Lung (tissue), 12 donors: ENCODE results near the gene ZNF784. TPM values are rescaled to one million over a fixed set of nuclear protein-coding genes. Genes with fewer than 3 reads are reported as not detected.
A peak's percentile ranks its signal among the peaks of the same experiment; 100 is the strongest.

Source experiments
- ATAC-seq: fragments of 200-7000 bp; cut with Tn5 transposase; one replicate; pipeline ENCODE4 v1.9.1; 2020; ENCODE audit warnings: moderate number of reproducible peaks; ENCODE audit not compliant: insufficient read depth, low FRiP score
- DNase-seq, 3 donors: peaks; one replicate each; pipeline ENCODE4 v3.0.0-alpha.2; 2013 to 2017
- H3K27ac ChIP-seq, 2 donors: one replicate each; pipeline ENCODE4 v1.5.1; 2013; ENCODE audit warnings: mild to moderate bottlenecking in 2 of 2, moderate library complexity in 2 of 2, control low read depth in 1 of 2, inconsistent platforms in 1 of 2, low read depth in 1 of 2, low read length in 1 of 2
- H3K27me3 ChIP-seq, 3 donors: one replicate each; pipeline ENCODE4 v1.5.1; 2013; ENCODE audit warnings: low read length in 2 of 3; ENCODE audit not compliant: control insufficient read depth in 3 of 3, insufficient read depth in 3 of 3
- H3K36me3 ChIP-seq, 4 donors: one replicate each; pipeline ENCODE4 v1.5.1; 2013; ENCODE audit warnings: low read length in 4 of 4, mild to moderate bottlenecking in 1 of 4, moderate library complexity in 1 of 4; ENCODE audit not compliant: control insufficient read depth in 4 of 4, insufficient read depth in 4 of 4
- H3K4me1 ChIP-seq, 5 donors: one replicate each; pipeline ENCODE4 v1.5.1; 2013; ENCODE audit warnings: low read length in 5 of 5, mild to moderate bottlenecking in 2 of 5, moderate library complexity in 1 of 5; ENCODE audit not compliant: control insufficient read depth in 5 of 5, insufficient read depth in 5 of 5
- H3K4me3 ChIP-seq: one replicate; pipeline ENCODE4 v1.5.1; 2013; ENCODE audit warnings: mild to moderate bottlenecking, control low read depth, moderate library complexity
- H3K9ac ChIP-seq, 2 donors: one replicate each; pipeline ENCODE4 v1.5.1; 2013; ENCODE audit warnings: low read length in 2 of 2, control low read depth in 1 of 2; ENCODE audit not compliant: insufficient read depth in 1 of 2
- H3K9me3 ChIP-seq, 4 donors: one replicate each; pipeline ENCODE4 v1.5.1; 2013; ENCODE audit warnings: low read length in 3 of 4, mild to moderate bottlenecking in 1 of 4, moderate library complexity in 1 of 4; ENCODE audit not compliant: control insufficient read depth in 4 of 4, insufficient read depth in 3 of 4
- WGBS, 2 donors: extraction: QIAGEN DNeasy Blood & Tissue Kit; methylation state at CpG; one replicate each; pipeline ENCODE4 v1.1.7; 2013; 5-methylcytosine and 5-hydroxymethylcytosine counted together
- polyA plus RNA-seq, 2 donors: library from polyadenylated mRNA; stranded (reverse); fragments of 200-250 nt; gene quantifications; one replicate each; pipeline ENCODE4 v1.2.1, GENCODE V29; 2013
- total RNA-seq, 2 donors: library from RNA; depleted of rRNA in 1 of 2; stranded (reverse); fragments of >200 nt in 1 of 2; gene quantifications; one replicate each; pipeline ENCODE4 v1.2.1, GENCODE V29; 2014 to 2021
- TF ChIP-seq, protein P1 (sequence below): IDR thresholded peaks from 2 replicates; pipeline ENCODE4 v1.5.1; 2012; ENCODE audit warnings: mild to moderate bottlenecking; ENCODE audit errors: control extremely low read depth, extremely low read depth
- donor health status: control.
- donor health status: control.
- donor health status: Bipolar disorder and iron deficiency.
- donor health status: healthy.
- donor health status: DM: yes; HTN: yes; CAD: no.

Gene ZNF784
- total and polyA plus RNA-seq, 4 donors, result 6.3 to 9.4 (median 6.9) TPM

DNA sequence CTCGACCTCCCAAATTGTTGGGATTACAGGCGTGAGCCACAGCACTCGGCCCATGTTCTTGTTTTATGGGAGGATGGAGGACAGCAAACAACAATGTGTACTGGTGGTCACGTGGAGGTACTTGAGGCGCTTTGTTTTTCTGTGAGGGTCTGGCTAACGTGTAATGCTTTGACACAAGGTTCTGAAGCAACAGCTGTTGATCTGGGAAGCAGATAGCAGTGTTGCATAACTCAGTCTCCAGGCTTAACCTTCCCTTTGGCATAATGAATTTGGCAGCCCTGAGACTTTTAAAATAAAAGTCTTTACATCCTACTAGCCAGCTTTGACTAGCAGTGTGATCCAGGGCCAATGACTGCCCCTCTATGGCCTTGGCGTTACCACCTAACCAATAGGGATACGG is 9.5 kb upstream of the ZNF784 start:
- H3K4me1 ChIP-seq, result peaks cover 5 to 14% (median 11%) of the 10 kb centered on the region in 5 donors
- no peak overlapping the region for H3K9ac ChIP-seq
- H3K27me3 ChIP-seq, result no peaks in the 10 kb centered on the region
- H3K27ac ChIP-seq, result no peak overlapping the region
- H3K36me3 ChIP-seq, result peaks cover 0 to 3% (median under 1%) of the 10 kb centered on the region in 4 donors
- no peak for DNase-seq
- WGBS, 2 donors, result 53 to 72% methylated on average over 8 of the region's 8 CpGs
- TF ChIP-seq, protein P1, sequence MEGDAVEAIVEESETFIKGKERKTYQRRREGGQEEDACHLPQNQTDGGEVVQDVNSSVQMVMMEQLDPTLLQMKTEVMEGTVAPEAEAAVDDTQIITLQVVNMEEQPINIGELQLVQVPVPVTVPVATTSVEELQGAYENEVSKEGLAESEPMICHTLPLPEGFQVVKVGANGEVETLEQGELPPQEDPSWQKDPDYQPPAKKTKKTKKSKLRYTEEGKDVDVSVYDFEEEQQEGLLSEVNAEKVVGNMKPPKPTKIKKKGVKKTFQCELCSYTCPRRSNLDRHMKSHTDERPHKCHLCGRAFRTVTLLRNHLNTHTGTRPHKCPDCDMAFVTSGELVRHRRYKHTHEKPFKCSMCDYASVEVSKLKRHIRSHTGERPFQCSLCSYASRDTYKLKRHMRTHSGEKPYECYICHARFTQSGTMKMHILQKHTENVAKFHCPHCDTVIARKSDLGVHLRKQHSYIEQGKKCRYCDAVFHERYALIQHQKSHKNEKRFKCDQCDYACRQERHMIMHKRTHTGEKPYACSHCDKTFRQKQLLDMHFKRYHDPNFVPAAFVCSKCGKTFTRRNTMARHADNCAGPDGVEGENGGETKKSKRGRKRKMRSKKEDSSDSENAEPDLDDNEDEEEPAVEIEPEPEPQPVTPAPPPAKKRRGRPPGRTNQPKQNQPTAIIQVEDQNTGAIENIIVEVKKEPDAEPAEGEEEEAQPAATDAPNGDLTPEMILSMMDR, result no peak
- H3K4me3 ChIP-seq, result no peak overlapping the region
- no peaks in the 10 kb centered on the region for H3K9me3 ChIP-seq
- no peak for ATAC-seq

DNA sequence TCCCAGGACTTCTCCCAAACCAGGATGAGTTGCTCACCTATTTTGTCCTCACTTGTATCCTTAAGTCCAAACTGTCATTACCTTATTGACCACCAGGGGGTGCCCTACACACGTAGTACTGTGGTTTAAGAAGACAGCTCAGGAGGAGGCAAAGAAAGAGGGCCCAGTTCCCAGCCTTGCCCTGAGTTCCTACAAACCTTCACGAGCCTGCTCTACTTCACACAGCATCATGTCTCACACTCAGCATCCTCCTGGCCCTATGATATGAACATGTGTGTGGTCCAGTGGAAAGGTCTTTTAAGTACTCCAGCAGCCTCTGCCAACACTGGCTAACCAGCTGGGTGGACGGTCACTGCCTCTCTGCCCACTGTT is 8.1 kb upstream of the ZNF784 start:
- Histone ChIP-seq H3K4me1 (peaks cover 5 to 14% (median 11%) of the 10 kb centered on the region in 5 donors), H3K4me3 (no peak overlapping the region), H3K27me3 (no peaks in the 10 kb centered on the region), H3K36me3 (peaks cover 0 to 3% (median under 1%) of the 10 kb centered on the region in 4 donors), H3K9me3 (no peaks in the 10 kb centered on the region), H3K27ac (peak overlapping the region in 1 of 2 donors; percentile 64), H3K9ac (no peak overlapping the region)
- TF ChIP-seq, protein P1, result peak; percentile 95
- DNase-seq (peak; percentile 87 to 95 (median 91)), ATAC-seq (peak; percentile 69)
- 30 to 33% methylated on average over 3 of the region's 3 CpGs for WGBS, 2 donors

DNA sequence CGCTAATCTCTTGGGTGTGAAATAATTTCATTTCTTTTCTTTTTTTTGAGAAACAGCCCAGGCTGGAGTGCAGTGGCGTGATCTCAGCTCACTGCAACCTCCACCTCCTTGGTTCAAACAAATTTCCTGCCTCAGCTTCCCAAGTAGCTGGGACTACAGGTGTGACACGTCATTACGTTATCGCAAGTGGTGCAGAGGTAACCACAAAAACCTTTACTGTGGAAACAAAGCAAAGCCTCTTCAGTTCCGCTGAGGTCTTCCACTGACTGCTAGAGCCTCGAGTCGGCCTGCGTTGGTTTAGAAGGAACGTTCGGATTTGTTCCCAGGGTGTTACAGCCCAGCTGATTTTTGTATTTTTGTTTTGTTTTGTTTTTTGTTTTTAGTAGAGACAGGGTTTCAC is 2.0 kb upstream of the ZNF784 start:
- peaks cover 0 to 14% (median 3%) of the 10 kb centered on the region in 5 donors for H3K4me1 ChIP-seq
- ATAC-seq (no peak), DNase-seq (no peak)
- H3K9me3 ChIP-seq, result no peaks in the 10 kb centered on the region
- H3K4me3 ChIP-seq, result no peak overlapping the region
- H3K9ac ChIP-seq, result no peak overlapping the region
- peaks cover 0 to 12% (median 2%) of the 10 kb centered on the region in 4 donors for H3K36me3 ChIP-seq
- WGBS, 2 donors, result 82 to 92% methylated on average over 11 of the region's 11 CpGs
- TF ChIP-seq, protein P1, result no peak
- H3K27me3 ChIP-seq, result no peaks in the 10 kb centered on the region
- no peak overlapping the region for H3K27ac ChIP-seq

DNA sequence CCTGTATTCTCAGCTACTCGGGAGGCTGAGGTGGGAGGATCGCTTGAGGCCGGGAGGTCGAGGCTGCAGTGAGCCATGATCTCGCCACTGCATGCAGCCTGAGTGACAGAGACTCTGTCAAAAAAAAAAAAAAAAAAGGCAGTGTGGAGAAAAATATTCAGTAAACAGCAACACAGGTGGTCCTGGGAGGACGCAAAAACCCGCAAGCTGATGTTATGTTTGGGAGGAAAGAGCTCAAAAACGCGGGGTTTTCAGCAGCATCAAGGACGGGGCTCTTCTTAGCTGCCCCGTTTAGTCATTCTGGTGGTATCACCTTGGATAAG is 599 bp upstream of the ZNF784 start:
- H3K9me3 ChIP-seq, result no peaks in the 10 kb centered on the region
- WGBS, 2 donors, result 43 to 49% methylated on average over 11 of the region's 11 CpGs
- no peaks in the 10 kb centered on the region for H3K27me3 ChIP-seq
- no peak for DNase-seq
- peaks cover 0 to 18% (median 5%) of the 10 kb centered on the region in 5 donors for H3K4me1 ChIP-seq
- H3K9ac ChIP-seq, result peak overlapping the region in 1 of 2 donors; percentile 91
- TF ChIP-seq, protein P1, result no peak
- ATAC-seq, result no peak
- peaks cover 3 to 19% (median 4%) of the 10 kb centered on the region in 4 donors for H3K36me3 ChIP-seq
- H3K27ac ChIP-seq, result peak overlapping the region in 1 of 2 donors; percentile 45
- H3K4me3 ChIP-seq, result peak overlapping the region; percentile 44
